PC-9 (cell line): ENCODE measurements around the gene FASTK. TPM values are rescaled to one million over a fixed set of nuclear protein-coding genes. Genes with fewer than 3 reads are reported as not detected.

ENCODE experiments used
- BruUV-seq: library from RNA; stranded (reverse); fragments of 400-500 nt; replicated peaks from 2 replicates; lab custom pipeline; 2021; lab: Mats Ljungman, UMichigan
- CTCF ChIA-PET: fragments of 300-600 bp; sonication (Branson Sonifier 250); formaldehyde crosslinking; loops from one replicate; lab custom pipeline; 2022; ENCODE audit warnings: antibody characterized with exemption; lab: Charles Lee
- POLR2A ChIA-PET: fragments of 300-600 bp; sonication (Branson Sonifier 250); formaldehyde crosslinking; loops from one replicate; lab custom pipeline; 2022; ENCODE audit warnings: antibody characterized with exemption; ENCODE audit not compliant: unreplicated experiment; lab: Charles Lee
- DNase-seq, 2 experiments: peaks; one replicate each; pipeline versions ENCODE4 v3.0.0 to v3.0.0-alpha.2; 2015 to 2022; ENCODE audit warnings: mixed read lengths in 1 of 2
- H2AFZ ChIP-seq: fragments of 200-600 bp; sonication (generic); 2 replicates; pipeline ENCODE4 v1.8.1; 2017; ENCODE audit warnings: antibody characterized with exemption
- H3F3A ChIP-seq: fragments of 200-600 bp; sonication (generic); 2 replicates; pipeline ENCODE4 v1.8.1; 2017; ENCODE audit warnings: antibody characterized with exemption, mild to moderate bottlenecking, low read depth; ENCODE audit not compliant: insufficient read depth
- H3K27ac ChIP-seq: fragments of 200-600 bp; sonication (generic); 2 replicates; pipeline ENCODE4 v1.6.1; 2016; ENCODE audit warnings: mixed run types
- H3K27me3 ChIP-seq: fragments of 200-600 bp; sonication (generic); 2 replicates; pipeline ENCODE4 v1.6.1; 2016; ENCODE audit warnings: low read depth, mixed run types; ENCODE audit not compliant: insufficient read depth
- H3K36me3 ChIP-seq: fragments of 200-600 bp; sonication (generic); 2 replicates; pipeline ENCODE4 v1.6.1; 2016; ENCODE audit warnings: low read depth, mixed run types
- H3K4me1 ChIP-seq: fragments of 200-600 bp; sonication (generic); replicated peaks from 2 replicates; pipeline ENCODE4 v1.6.1; 2016; ENCODE audit warnings: mixed run types; ENCODE audit not compliant: insufficient read depth
- H3K4me2 ChIP-seq: fragments of 200-600 bp; sonication (generic); 2 replicates; pipeline ENCODE4 v1.6.1; 2017; ENCODE audit warnings: mixed run types
- H3K4me3 ChIP-seq: fragments of 200-600 bp; sonication (generic); 2 replicates; pipeline ENCODE4 v1.6.1; 2016; ENCODE audit warnings: mixed run types
- H3K79me2 ChIP-seq: fragments of 200-600 bp; sonication (generic); 2 replicates; pipeline ENCODE4 v1.6.1; 2017; ENCODE audit warnings: low read depth, mixed run types
- H3K9me2 ChIP-seq: fragments of 200-600 bp; sonication (generic); 2 replicates; pipeline ENCODE4 v1.8.1; 2017; ENCODE audit warnings: mild to moderate bottlenecking; ENCODE audit not compliant: insufficient read depth
- H3K9me3 ChIP-seq: fragments of 200-600 bp; sonication (generic); 2 replicates; pipeline ENCODE4 v1.8.1; 2016; ENCODE audit warnings: low read depth; ENCODE audit not compliant: insufficient read depth
- H4K20me1 ChIP-seq: fragments of 200-600 bp; sonication (generic); 2 replicates; pipeline ENCODE4 v1.8.1; 2017; ENCODE audit not compliant: insufficient read depth
- EZH2 ChIP-seq: fragments of 200-600 bp; sonication (generic); IDR thresholded peaks from 2 replicates; pipeline ENCODE4 v1.8.0; 2017; ENCODE audit warnings: antibody characterized with exemption, low read depth
- intact Hi-C: fragments of 100-400 bp; cut with micrococcal nuclease; formaldehyde crosslinking; loops from one replicate; pipeline ENCODE4 v1.10.0; 2022; ENCODE audit not compliant: unreplicated experiment
- total RNA-seq: library from RNA; stranded (reverse); gene quantifications from 2 replicates; pipeline ENCODE4 v1.2.3, GENCODE V29; 2021
- TF ChIP-seq, protein P1 (sequence below): fragments of 200-600 bp; sonication (generic); conservative IDR thresholded peaks from 2 replicates; pipeline ENCODE4 v1.6.1; 2017; ENCODE audit warnings: mixed run types, antibody characterized with exemption, mild to moderate bottlenecking, moderate library complexity

FASTK gene
- total RNA-seq, 1 experiment from 2014 or later, result 104 TPM

DNA sequence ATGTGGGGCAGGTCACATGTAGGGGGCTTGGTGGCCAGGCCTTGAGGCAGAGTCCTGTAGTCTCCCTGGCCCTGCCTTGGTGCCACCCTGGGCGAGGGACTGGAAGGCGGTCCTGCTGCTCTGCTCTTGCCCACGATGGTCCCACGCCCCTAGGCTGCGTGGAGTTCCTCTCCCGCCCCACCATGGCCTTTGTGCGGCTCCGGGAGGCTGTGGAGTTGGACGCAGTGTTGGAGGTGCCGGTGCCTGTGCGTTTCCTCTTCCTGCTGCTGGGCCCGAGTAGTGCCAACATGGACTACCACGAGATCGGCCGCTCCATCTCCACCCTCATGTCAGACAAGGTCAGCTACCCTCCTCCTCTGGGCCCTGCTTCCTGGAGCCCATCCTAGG is 10.0 kb downstream of the FASTK start:
- H3K27ac ChIP-seq, result no peak overlapping the region
- no peak overlapping the region for H2AFZ ChIP-seq
- H3K27me3 ChIP-seq, result no peaks in the 10 kb centered on the region
- H3F3A ChIP-seq, result peaks cover 6% of the 10 kb centered on the region; the same call in 1 of the 2 replicates
- H3K9me2 ChIP-seq, result no peaks in the 10 kb centered on the region
- no peak overlapping the region for H3K4me2 ChIP-seq
- CTCF ChIA-PET, result no interaction called here
- no peaks in the 10 kb centered on the region for H3K79me2 ChIP-seq
- H4K20me1 ChIP-seq, result peaks cover 4% of the 10 kb centered on the region
- H3K4me1 ChIP-seq, result no peaks in the 10 kb centered on the region
- POLR2A ChIA-PET, result no interaction called here
- no peaks in the 10 kb centered on the region for H3K9me3 ChIP-seq
- H3K36me3 ChIP-seq, result peaks cover 24% of the 10 kb centered on the region
- TF ChIP-seq, protein P1, sequence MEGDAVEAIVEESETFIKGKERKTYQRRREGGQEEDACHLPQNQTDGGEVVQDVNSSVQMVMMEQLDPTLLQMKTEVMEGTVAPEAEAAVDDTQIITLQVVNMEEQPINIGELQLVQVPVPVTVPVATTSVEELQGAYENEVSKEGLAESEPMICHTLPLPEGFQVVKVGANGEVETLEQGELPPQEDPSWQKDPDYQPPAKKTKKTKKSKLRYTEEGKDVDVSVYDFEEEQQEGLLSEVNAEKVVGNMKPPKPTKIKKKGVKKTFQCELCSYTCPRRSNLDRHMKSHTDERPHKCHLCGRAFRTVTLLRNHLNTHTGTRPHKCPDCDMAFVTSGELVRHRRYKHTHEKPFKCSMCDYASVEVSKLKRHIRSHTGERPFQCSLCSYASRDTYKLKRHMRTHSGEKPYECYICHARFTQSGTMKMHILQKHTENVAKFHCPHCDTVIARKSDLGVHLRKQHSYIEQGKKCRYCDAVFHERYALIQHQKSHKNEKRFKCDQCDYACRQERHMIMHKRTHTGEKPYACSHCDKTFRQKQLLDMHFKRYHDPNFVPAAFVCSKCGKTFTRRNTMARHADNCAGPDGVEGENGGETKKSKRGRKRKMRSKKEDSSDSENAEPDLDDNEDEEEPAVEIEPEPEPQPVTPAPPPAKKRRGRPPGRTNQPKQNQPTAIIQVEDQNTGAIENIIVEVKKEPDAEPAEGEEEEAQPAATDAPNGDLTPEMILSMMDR, result no peak
- no peak for TF ChIP-seq EZH2
- no peak overlapping the region for H3K4me3 ChIP-seq
- DNase-seq, result no peak
- no TSS peak for BruUV-seq
- intact Hi-C loops, result no loop called here

DNA sequence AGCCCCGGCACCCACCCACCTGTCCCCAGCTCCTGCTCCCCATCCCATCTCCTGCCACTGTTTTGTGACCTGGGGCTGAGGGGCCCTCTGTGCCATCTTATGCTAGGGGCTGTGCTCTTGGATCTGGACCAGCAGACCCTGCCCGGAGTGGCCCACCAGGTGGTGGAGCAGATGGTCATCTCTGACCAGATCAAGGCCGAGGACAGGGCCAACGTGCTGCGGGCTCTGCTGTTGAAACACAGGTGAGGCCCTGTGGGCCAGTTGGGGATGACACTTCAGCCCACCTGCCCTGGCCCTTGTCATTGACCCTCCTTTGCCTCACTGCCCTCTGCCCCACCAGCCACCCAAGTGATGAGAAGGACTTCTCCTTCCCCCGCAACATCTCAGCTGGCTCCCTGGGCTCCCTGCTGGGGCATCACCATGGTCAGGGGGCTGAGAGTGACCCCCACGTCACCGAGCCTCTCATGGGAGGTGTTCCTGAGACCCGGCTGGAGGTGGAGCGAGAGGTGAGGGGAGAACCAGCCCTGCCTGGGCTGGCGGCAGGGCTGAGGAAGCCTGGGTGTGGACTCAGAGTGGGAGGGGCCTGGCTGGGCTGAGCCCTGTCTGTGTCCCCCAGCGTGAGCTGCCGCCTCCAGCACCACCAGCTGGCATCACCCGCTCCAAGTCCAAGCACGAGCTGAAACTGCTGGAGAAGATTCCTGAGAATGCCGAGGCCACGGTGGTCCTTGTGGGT is 10.6 kb downstream of the FASTK start:
- Histone ChIP-seq H3K27ac (no peak overlapping the region), H3K79me2 (peaks cover under 1% of the 10 kb centered on the region; the same call in 1 of the 2 replicates), H3K4me1 (no peaks in the 10 kb centered on the region), H3K9me2 (no peaks in the 10 kb centered on the region), H3F3A (peaks cover 5% of the 10 kb centered on the region; the same call in 1 of the 2 replicates), H3K27me3 (no peaks in the 10 kb centered on the region), H3K36me3 (peaks cover 24% of the 10 kb centered on the region), H2AFZ (no peak overlapping the region), H3K9me3 (no peaks in the 10 kb centered on the region), H3K4me3 (no peak overlapping the region), H4K20me1 (peaks cover 9% of the 10 kb centered on the region), H3K4me2 (no peak overlapping the region)
- no peak for DNase-seq
- ChIA-PET CTCF (no interaction called here), POLR2A (interaction anchor here (0.6 kb wide), 1 partner anchor 79 kb away, joined by 6 read pairs; the partner anchor contains the start of gene NOS3)
- intact Hi-C loops, result no loop called here
- TF ChIP-seq EZH2, result no peak
- TF ChIP-seq, protein P1, result no peak
- no TSS peak for BruUV-seq

DNA sequence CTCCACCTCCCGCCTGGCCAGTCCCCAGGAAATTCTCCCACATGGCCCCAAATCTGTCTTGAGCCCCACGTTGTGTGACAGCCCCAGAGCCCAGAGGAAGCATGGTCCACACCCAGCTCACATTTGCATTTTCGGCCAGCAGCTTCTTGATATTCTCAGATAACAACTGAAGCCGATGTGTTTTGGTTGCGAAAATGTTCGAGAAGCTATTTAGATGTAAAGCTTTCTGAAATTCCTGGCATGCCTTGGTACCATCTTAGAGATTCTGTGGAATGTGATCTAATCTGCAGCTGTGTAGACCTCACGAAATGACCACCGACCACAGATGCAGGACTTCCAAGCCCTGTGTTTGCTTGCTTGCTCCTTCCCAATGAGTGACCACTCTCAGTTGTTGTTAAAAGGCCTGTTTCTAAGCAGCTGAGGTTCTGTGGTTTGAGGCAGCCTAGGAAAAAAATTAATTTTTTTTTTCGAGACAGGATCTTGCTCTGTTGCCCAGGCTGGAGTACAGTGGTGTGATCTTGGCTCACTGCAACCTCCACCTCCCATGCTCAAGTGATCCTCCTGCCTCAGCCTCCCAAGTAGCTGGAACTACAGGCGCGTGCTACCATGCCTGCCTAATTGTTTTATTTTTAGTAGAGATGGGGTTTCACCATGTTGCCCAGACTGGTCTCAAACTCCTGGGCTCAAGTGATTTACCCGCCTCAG is 12.4 kb downstream of the FASTK start:
- no peak overlapping the region for H3K4me2 ChIP-seq
- peaks cover 23% of the 10 kb centered on the region for H4K20me1 ChIP-seq
- H3K27ac ChIP-seq, result no peak overlapping the region
- peaks cover 24% of the 10 kb centered on the region for H3K36me3 ChIP-seq
- CTCF ChIA-PET, result interaction anchor here (0.7 kb wide), 1 partner anchor 18 kb away, joined by 3 read pairs; the partner anchor contains the start of gene AGAP3
- H3K27me3 ChIP-seq, result no peaks in the 10 kb centered on the region
- H3K9me2 ChIP-seq, result no peaks in the 10 kb centered on the region
- no peak for DNase-seq
- H3K4me3 ChIP-seq, result no peak overlapping the region
- H2AFZ ChIP-seq, result no peak overlapping the region
- no peaks in the 10 kb centered on the region for H3K9me3 ChIP-seq
- peaks cover 15% of the 10 kb centered on the region for H3K79me2 ChIP-seq
- TF ChIP-seq EZH2, result no peak
- TF ChIP-seq, protein P1, result no peak
- H3K4me1 ChIP-seq, result peaks cover 7% of the 10 kb centered on the region
- intact Hi-C loops, result no loop called here
- no TSS peak for BruUV-seq
- POLR2A ChIA-PET, result no interaction called here
- peaks cover 8% of the 10 kb centered on the region; the same call in 1 of the 2 replicates for H3F3A ChIP-seq
